SK-N-SH (cell line): ENCODE measurements around the gene OSTF1. TPM values are rescaled to one million over a fixed set of nuclear protein-coding genes. Genes with fewer than 3 reads are reported as not detected.

Source experiments
- CTCF ChIA-PET: fragments of 300-600, 350-600 bp; formaldehyde crosslinking; extraction: SDS; loops from one replicate; lab custom pipeline; 2021; lab: Yijun Ruan, JAX
- POLR2A ChIA-PET: fragments of 350-600 bp; sonication (Branson Sonifier 250); formaldehyde crosslinking; extraction: SDS; loops from one replicate; lab custom pipeline; 2020; ENCODE audit warnings: antibody characterized with exemption, inconsistent platforms; lab: Yijun Ruan, JAX
- DNase-seq: peaks from one replicate; pipeline ENCODE4 v3.0.0; 2012
- H2AFZ ChIP-seq: fragments of 200-600 bp; sonication (generic); 2 replicates; pipeline ENCODE4 v1.8.1; 2016; ENCODE audit warnings: antibody characterized with exemption, mild to moderate bottlenecking, low read depth
- H3F3A ChIP-seq: fragments of 200-600 bp; sonication (generic); replicated peaks from 2 replicates; pipeline ENCODE3; 2016; ENCODE audit warnings: antibody characterized with exemption, mild to moderate bottlenecking; ENCODE audit not compliant: insufficient read depth
- H3K27ac ChIP-seq, 2 experiments: fragments of 200-500 bp in 1 of 2; fragments of 200-600 bp in 1 of 2; sonication (Bioruptor generic) in 1 of 2; sonication (generic), shearing (Covaris generic) in 1 of 2; 2 replicates each; pipeline versions ENCODE4 v1.5.1 to v1.6.1; 2014 to 2016; ENCODE audit warnings: low read depth in 2 of 2, inconsistent platforms in 1 of 2, low read length in 1 of 2, mild to moderate bottlenecking in 1 of 2, mixed read lengths in 1 of 2
- H3K27me3 ChIP-seq: fragments of 200-600 bp; sonication (generic), shearing (Covaris generic); 2 replicates; pipeline ENCODE4 v1.6.1; 2016; ENCODE audit warnings: mixed run types; ENCODE audit not compliant: insufficient read depth
- H3K36me3 ChIP-seq, 2 experiments: fragments of 200-500 bp in 1 of 2; fragments of 200-600 bp in 1 of 2; sonication (Bioruptor generic) in 1 of 2; sonication (generic) in 1 of 2; replicated peaks in 1 of 2; 2 replicates each; pipeline versions ENCODE3 to v1.5.1; 2014 to 2016; ENCODE audit warnings: low read length in 1 of 2, mild to moderate bottlenecking in 1 of 2; ENCODE audit not compliant: insufficient read depth in 2 of 2, control insufficient read depth in 1 of 2
- H3K4me1 ChIP-seq, 2 experiments: fragments of 200-500 bp in 1 of 2; fragments of 200-600 bp in 1 of 2; sonication (Bioruptor generic) in 1 of 2; sonication (generic), shearing (Covaris generic) in 1 of 2; 2 replicates each; pipeline versions ENCODE4 v1.5.1 to v1.6.1; 2014 to 2016; ENCODE audit warnings: low read depth in 1 of 2, low read length in 1 of 2, mixed run types in 1 of 2; ENCODE audit not compliant: insufficient read depth in 2 of 2, control insufficient read depth in 1 of 2
- H3K4me2 ChIP-seq: fragments of 200-600 bp; sonication (generic), shearing (Covaris generic); 2 replicates; pipeline ENCODE4 v1.6.1; 2017; ENCODE audit warnings: mixed run types
- H3K4me3 ChIP-seq, 2 experiments: fragments of 200-500 bp in 1 of 2; fragments of 200-600 bp in 1 of 2; sonication (Bioruptor generic) in 1 of 2; sonication (generic), shearing (Covaris generic) in 1 of 2; 2 replicates each; pipeline versions ENCODE4 v1.5.1 to v1.8.1; 2014 to 2016; ENCODE audit warnings: low read depth in 2 of 2, inconsistent platforms in 1 of 2, low read length in 1 of 2, mild to moderate bottlenecking in 1 of 2, mixed read lengths in 1 of 2, moderate library complexity in 1 of 2
- H3K79me2 ChIP-seq: fragments of 200-600 bp; sonication (generic); 2 replicates; pipeline ENCODE4 v1.8.1; 2017; ENCODE audit warnings: mild to moderate bottlenecking; ENCODE audit not compliant: insufficient read depth
- H3K9ac ChIP-seq: fragments of 200-600 bp; sonication (generic); 2 replicates; pipeline ENCODE4 v1.6.1; 2017; ENCODE audit warnings: mixed run types
- H3K9me2 ChIP-seq: fragments of 200-600 bp; sonication (generic); 2 replicates; pipeline ENCODE4 v1.6.1; 2017; ENCODE audit warnings: mixed run types
- H3K9me3 ChIP-seq: fragments of 200-600 bp; sonication (generic); 2 replicates; pipeline ENCODE4 v1.6.1; 2017; ENCODE audit warnings: mixed run types, mild to moderate bottlenecking, moderate library complexity
- H4K20me1 ChIP-seq: fragments of 200-600 bp; sonication (generic); 2 replicates; pipeline ENCODE4 v1.6.1; 2017; ENCODE audit warnings: mild to moderate bottlenecking, mixed run types; ENCODE audit not compliant: insufficient read depth
- CHD2 ChIP-seq: fragments of 150-350 bp; IDR thresholded peaks from 2 replicates; pipeline ENCODE4 v1.6.1; 2018; ENCODE audit warnings: low read length; ENCODE audit not compliant: partially characterized antibody
- CTCF ChIP-seq: fragments of 200-600 bp; sonication (generic); IDR thresholded peaks from 2 replicates; pipeline ENCODE4 v1.6.1; 2017; ENCODE audit warnings: antibody characterized with exemption, mild to moderate bottlenecking, moderate library complexity
- EP300 ChIP-seq, 2 experiments: IDR thresholded peaks; 2 replicates each; pipeline versions ENCODE4 v1.4.0 to v1.6.1; 2012; ENCODE audit warnings: borderline replicate concordance in 1 of 2, low read depth in 1 of 2, low read length in 1 of 2
- IRF3 ChIP-seq: fragments of 150-350 bp; IDR thresholded peaks from 2 replicates; pipeline ENCODE4 v1.6.1; 2016; ENCODE audit warnings: mild to moderate bottlenecking, low read depth, low read length
- RCOR1 ChIP-seq: fragments of 150-350 bp; IDR thresholded peaks from 2 replicates; pipeline ENCODE4 v1.6.1; 2017; ENCODE audit warnings: antibody characterized with exemption, low read length
- RFX5 ChIP-seq: IDR thresholded peaks from 2 replicates; pipeline ENCODE4 v1.6.1; 2012; ENCODE audit warnings: mild to moderate bottlenecking, improper control_type of control experiment, low read length
- SIN3A ChIP-seq: IDR thresholded peaks from 2 replicates; pipeline ENCODE4 v1.6.1; 2012; ENCODE audit warnings: low read depth, mild to moderate bottlenecking, low read length, moderate library complexity, borderline replicate concordance
- YY1 ChIP-seq: IDR thresholded peaks from 2 replicates; pipeline ENCODE4 v1.4.0; 2012; ENCODE audit warnings: low read depth, mild to moderate bottlenecking
- ZBTB33 ChIP-seq: IDR thresholded peaks from 2 replicates; pipeline ENCODE4 v1.4.0; 2012; ENCODE audit warnings: low read depth, borderline replicate concordance
- WGBS: methylation state at CpG from one replicate; pipeline ENCODE4 v1.1.6; 2017; ENCODE audit warnings: low lambda C conversion rate; 5-methylcytosine and 5-hydroxymethylcytosine counted together
- polyA plus RNA-seq, 3 experiments: library from polyadenylated mRNA; depleted of rRNA; stranded (reverse); fragments of >200 nt; gene quantifications; 2 replicates each; pipeline ENCODE4 v1.2.3, GENCODE V29; 2012

OSTF1 gene
- polyA plus RNA-seq, 1 of the 3 experiments (the other 2 are of a cell fraction): 9.5 TPM

- POLR2A ChIA-PET: no interaction called here
- peaks cover 0 to 6% of the 10 kb centered on the region in 2 experiments; a peak in 1 of 4 replicates for H3K4me1 ChIP-seq
- no peak for DNase-seq
- H3F3A ChIP-seq: peaks cover 8% of the 10 kb centered on the region
- no peak overlapping the region for H2AFZ ChIP-seq
- no peaks in the 10 kb centered on the region for H3K79me2 ChIP-seq
- H3K4me3 ChIP-seq: no peak overlapping the region
- H3K27me3 ChIP-seq: no peaks in the 10 kb centered on the region
- 13% methylated on average over 2 of the region's 2 CpGs for WGBS
- 0 out of 2 replicates have a peak, but pooled peaks cover 5% of the 10 kb centered on the region for H3K9me3 ChIP-seq
- H4K20me1 ChIP-seq: no peaks in the 10 kb centered on the region
- TF ChIP-seq CTCF: no peak
- no peak for TF ChIP-seq YY1
- no peak for TF ChIP-seq SIN3A
- TF ChIP-seq IRF3: no peak
- TF ChIP-seq RFX5: no peak
- no peak for TF ChIP-seq RCOR1
- no peak for TF ChIP-seq CHD2
- H3K9me2 ChIP-seq: no peaks in the 10 kb centered on the region
- no peak overlapping the region for H3K27ac ChIP-seq
- H3K36me3 ChIP-seq: no peaks in the 10 kb centered on the region
- H3K4me2 ChIP-seq: no peak overlapping the region
- H3K9ac ChIP-seq: no peak overlapping the region
- CTCF ChIA-PET: no interaction called here
Measured at GRCh38 chr9:75170898-75171360, 82.6 kb downstream of the OSTF1 start.

GRCh38 chr9:75175395-75175794, 87.1 kb downstream of the OSTF1 start:
- H3K9me2 ChIP-seq: no peaks in the 10 kb centered on the region
- H3K79me2 ChIP-seq: no peaks in the 10 kb centered on the region
- H3K4me3 ChIP-seq: no peak overlapping the region
- POLR2A ChIA-PET: no interaction called here
- H3K36me3 ChIP-seq: no peaks in the 10 kb centered on the region
- H2AFZ ChIP-seq: no peak overlapping the region
- H4K20me1 ChIP-seq: no peaks in the 10 kb centered on the region
- H3K9ac ChIP-seq: no peak overlapping the region
- H3K9me3 ChIP-seq: no peaks in the 10 kb centered on the region
- DNase-seq: no peak
- 19% methylated on average over 6 of the region's 6 CpGs for WGBS
- no peak for TF ChIP-seq EP300 (IDR thresholded peaks at IDR 0.05; ENCODE audit: borderline replicate concordance in 1 of 2, low read depth in 1 of 2, low read length in 1 of 2)
- TF ChIP-seq CTCF: no peak
- no peak for TF ChIP-seq ZBTB33
- TF ChIP-seq, all 33 proteins: peak for 0
- no peaks in the 10 kb centered on the region for H3F3A ChIP-seq
- H3K4me1 ChIP-seq: no peaks in the 10 kb centered on the region
- H3K27me3 ChIP-seq: no peaks in the 10 kb centered on the region; the same call in 1 of the 2 replicates
- CTCF ChIA-PET: interaction anchor here (0.9 to 3.7 kb wide), 2 partner anchors 11 to 26 kb away, joined by 3 to 20 read pairs; no protein-coding TSS in a partner anchor
- no peak overlapping the region for H3K4me2 ChIP-seq
- no peak overlapping the region for H3K27ac ChIP-seq
